ENCODE measurements around the gene NFKBIB. TPM values are rescaled to one million over a fixed set of nuclear protein-coding genes. Genes with fewer than 3 reads are reported as not detected.

The NFKBIB gene
- total RNA-seq, 1 donor from 2014 or later: 6.3 TPM

GRCh38 chr19:38904581-38905539, 5.1 kb downstream of the NFKBIB start:
- H3K36me3 ChIP-seq: peaks cover 28 to 36% of the 10 kb centered on the region in 2 donors
- intact Hi-C loops (cut with DNase I): loop anchor here (5.0 kb wide), 1 partner anchor 503 kb away; the partner anchor contains the start of gene FAM98C
- TF ChIP-seq CTCF (IDR thresholded peaks at IDR 0.05): no peak
- no peaks in the 10 kb centered on the region for H3K27me3 ChIP-seq
- no peak overlapping the region for H3K4me3 ChIP-seq
- no peak overlapping the region for H3K27ac ChIP-seq
- DNase-seq (ENCODE audit: low spot score in 2 of 2): no peak
- peaks cover 0 to 12% of the 10 kb centered on the region in 2 donors for H3K4me1 ChIP-seq
- H3K9me3 ChIP-seq: no peaks in the 10 kb centered on the region

GRCh38 chr19:38905620-38906019, 5.9 kb downstream of the NFKBIB start:
- intact Hi-C loops (cut with DNase I): no loop called here
- H3K36me3 ChIP-seq: peaks cover 28 to 36% of the 10 kb centered on the region in 2 donors
- no peak for TF ChIP-seq CTCF (IDR thresholded peaks at IDR 0.05)
- H3K27ac ChIP-seq: no peak overlapping the region
- H3K4me1 ChIP-seq: peaks cover 0 to 9% of the 10 kb centered on the region in 2 donors
- no peaks in the 10 kb centered on the region for H3K9me3 ChIP-seq
- no peak overlapping the region for H3K4me3 ChIP-seq
- no peaks in the 10 kb centered on the region for H3K27me3 ChIP-seq
- DNase-seq (ENCODE audit: low spot score in 2 of 2): no peak

- H3K4me1 ChIP-seq: no peaks in the 10 kb centered on the region
- H3K9me3 ChIP-seq: no peaks in the 10 kb centered on the region
- DNase-seq (ENCODE audit: low spot score in 2 of 2): no peak
- peaks cover 28 to 36% of the 10 kb centered on the region in 2 donors for H3K36me3 ChIP-seq
- no peak overlapping the region for H3K27ac ChIP-seq
- H3K4me3 ChIP-seq: no peak overlapping the region
- intact Hi-C loops (cut with DNase I): no loop called here
- no peaks in the 10 kb centered on the region for H3K27me3 ChIP-seq
- no peak for TF ChIP-seq CTCF (IDR thresholded peaks at IDR 0.05)
Measured at GRCh38 chr19:38907227-38907626, 7.5 kb downstream of the NFKBIB start.

- H3K36me3 ChIP-seq: peaks cover 28 to 36% of the 10 kb centered on the region in 2 donors
- TF ChIP-seq CTCF (IDR thresholded peaks at IDR 0.05): no peak
- no peak overlapping the region for H3K27ac ChIP-seq
Measured at GRCh38 chr19:38907670-38908069, 7.9 kb downstream of the NFKBIB start.

GRCh38 chr19:38908911-38909310, 9.1 kb downstream of the NFKBIB start:
- no peaks in the 10 kb centered on the region for H3K27me3 ChIP-seq
- no peak for TF ChIP-seq CTCF (IDR thresholded peaks at IDR 0.05)
- no peaks in the 10 kb centered on the region for H3K9me3 ChIP-seq
- no peaks in the 10 kb centered on the region for H3K4me1 ChIP-seq
- H3K4me3 ChIP-seq: no peak overlapping the region
- H3K27ac ChIP-seq: no peak overlapping the region
- no peak for DNase-seq (ENCODE audit: low spot score in 2 of 2)
- intact Hi-C loops (cut with DNase I): no loop called here
- peaks cover 28 to 36% of the 10 kb centered on the region in 2 donors for H3K36me3 ChIP-seq

More at GRCh38 chr19:38907670-38908069, 7.9 kb downstream of the NFKBIB start:
- Histone ChIP-seq H3K27me3 (no peaks in the 10 kb centered on the region), H3K4me3 (no peak overlapping the region), H3K9me3 (no peaks in the 10 kb centered on the region), H3K4me1 (no peaks in the 10 kb centered on the region)
- intact Hi-C loops (cut with DNase I): no loop called here
- DNase-seq (ENCODE audit: low spot score in 2 of 2): no peak

Measured in ascending aorta (tissue), 2 donors.